ENCODE data around the gene ZMYM2. TPM values are rescaled to one million over a fixed set of nuclear protein-coding genes. Genes with fewer than 3 reads are reported as not detected.

The ZMYM2 gene
- total RNA-seq, 6 donors from 2014 or later = 36.8 to 101 (median 59.4) TPM

DNA sequence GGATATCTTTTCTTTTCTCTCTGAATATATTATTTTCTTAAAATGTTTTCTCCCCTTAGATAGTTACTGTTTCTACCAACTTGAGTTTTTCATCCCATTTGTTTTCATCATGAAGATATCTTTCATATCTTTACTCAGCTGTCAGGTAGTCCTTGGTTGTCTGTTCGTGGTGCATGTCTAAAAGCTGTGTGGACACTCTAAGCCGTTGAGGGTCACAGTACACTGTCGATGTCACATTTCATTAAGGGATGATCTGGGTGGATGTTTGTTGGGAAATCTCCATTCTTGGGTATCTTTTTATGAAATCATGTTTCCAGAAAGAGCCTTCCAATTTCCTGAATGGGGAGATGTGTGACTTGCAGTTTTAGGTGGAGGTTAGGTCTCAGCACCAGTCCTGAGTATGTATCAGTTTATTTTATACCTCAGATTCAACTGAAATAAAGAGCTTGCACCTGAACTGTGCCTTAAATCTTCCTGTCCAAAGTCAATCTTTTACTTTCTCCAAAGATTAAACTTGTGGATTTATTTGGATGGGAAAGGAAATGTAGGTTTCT is 23.2 kb downstream of the ZMYM2 start:
- DNase-seq (no peak), ATAC-seq (ENCODE audit: low FRiP score in 2 of 2) (no peak)
- Histone ChIP-seq H3K9me3 (peaks cover 0 to 10% (median 0%) of the 10 kb centered on the region in 4 donors), H3K4me3 (no peak overlapping the region), H3K36me3 (peaks cover 0 to 19% (median 11%) of the 10 kb centered on the region in 4 donors), H3K27ac (no peak overlapping the region), H3K4me1 (peaks cover 0 to 17% (median 10%) of the 10 kb centered on the region in 4 donors), H3K27me3 (no peaks in the 10 kb centered on the region)
- 77 to 80% methylated on average over 3 of the region's 3 CpGs for WGBS, 2 donors
- TF ChIP-seq, protein P1, sequence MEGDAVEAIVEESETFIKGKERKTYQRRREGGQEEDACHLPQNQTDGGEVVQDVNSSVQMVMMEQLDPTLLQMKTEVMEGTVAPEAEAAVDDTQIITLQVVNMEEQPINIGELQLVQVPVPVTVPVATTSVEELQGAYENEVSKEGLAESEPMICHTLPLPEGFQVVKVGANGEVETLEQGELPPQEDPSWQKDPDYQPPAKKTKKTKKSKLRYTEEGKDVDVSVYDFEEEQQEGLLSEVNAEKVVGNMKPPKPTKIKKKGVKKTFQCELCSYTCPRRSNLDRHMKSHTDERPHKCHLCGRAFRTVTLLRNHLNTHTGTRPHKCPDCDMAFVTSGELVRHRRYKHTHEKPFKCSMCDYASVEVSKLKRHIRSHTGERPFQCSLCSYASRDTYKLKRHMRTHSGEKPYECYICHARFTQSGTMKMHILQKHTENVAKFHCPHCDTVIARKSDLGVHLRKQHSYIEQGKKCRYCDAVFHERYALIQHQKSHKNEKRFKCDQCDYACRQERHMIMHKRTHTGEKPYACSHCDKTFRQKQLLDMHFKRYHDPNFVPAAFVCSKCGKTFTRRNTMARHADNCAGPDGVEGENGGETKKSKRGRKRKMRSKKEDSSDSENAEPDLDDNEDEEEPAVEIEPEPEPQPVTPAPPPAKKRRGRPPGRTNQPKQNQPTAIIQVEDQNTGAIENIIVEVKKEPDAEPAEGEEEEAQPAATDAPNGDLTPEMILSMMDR (IDR thresholded peaks at IDR 0.05) = no peak

DNA sequence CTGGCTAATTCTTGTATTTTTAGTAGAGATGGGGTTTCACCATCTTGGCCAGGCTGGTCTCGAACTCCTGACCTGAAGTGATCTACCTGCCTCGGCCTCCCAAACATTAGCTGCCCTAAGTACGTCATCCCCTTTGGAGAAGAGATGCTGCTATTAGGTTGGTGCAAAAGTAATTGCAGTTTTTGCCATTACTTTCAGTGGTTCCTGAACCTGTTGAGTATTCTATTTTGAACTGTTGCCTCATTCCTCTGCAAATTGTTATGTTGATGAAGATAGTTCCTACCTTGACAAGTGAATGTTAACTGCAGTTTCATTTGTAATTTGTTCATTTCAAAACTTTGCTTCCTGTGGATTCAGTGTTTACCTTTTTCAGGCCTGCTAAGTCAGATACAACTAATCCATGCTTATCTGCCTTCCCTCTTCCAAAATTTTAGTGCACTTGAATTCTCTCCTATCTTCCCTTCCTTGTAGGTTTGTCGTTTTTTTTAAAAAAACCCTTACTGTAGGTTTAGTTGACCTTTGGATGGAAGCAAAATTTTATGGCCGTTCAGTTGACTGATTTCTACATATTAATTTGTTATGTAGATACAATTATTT is 24.0 kb downstream of the ZMYM2 start:
- 86 to 89% methylated on average over 5 of the region's 5 CpGs for WGBS, 2 donors

DNA sequence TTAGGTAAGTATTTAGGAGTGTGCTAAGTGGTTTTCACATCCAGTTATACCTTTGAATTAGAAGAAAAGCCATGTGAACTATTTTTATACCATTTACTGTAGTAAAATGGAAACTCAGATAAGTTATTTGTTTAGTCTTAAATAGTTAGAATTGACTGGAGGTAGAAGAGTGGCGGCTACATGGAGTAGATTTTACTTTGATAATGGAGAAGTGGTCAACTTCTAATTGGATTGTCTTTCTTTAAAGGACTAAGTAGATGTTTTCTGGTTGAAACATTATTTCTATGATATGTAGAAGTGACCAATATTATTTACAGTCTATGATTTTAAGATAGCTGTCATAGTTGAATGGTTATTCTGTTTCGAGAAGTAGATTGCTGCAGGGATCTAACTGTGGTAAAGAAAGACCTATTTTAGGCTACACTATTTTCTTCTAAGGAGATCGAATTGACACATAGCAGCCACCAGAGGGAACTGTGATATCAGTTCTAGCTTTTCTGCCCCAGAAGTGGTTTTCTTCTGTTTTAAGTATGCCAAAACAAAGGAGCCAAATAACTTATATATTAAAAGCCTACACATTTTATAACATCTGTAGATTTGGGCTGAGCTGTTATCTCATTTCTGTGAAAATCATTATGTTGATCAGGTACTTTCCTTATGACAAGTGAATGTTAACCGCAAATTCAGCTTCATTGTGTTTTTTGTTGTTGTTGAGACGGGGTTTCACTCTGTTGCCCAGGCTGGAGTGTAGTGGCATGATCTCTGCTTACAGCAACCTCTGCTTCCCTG is 26.1 kb downstream of the ZMYM2 start:
- no peak for ATAC-seq (ENCODE audit: low FRiP score in 2 of 2)
- DNase-seq = no peak
- H3K27me3 ChIP-seq = no peaks in the 10 kb centered on the region

More for the DNA sequence above, 24.0 kb downstream of the ZMYM2 start:
- peaks cover 0 to 19% (median 11%) of the 10 kb centered on the region in 4 donors for H3K36me3 ChIP-seq
- H3K9me3 ChIP-seq = peaks cover 0 to 10% (median 0%) of the 10 kb centered on the region in 4 donors
- TF ChIP-seq POLR2A (IDR thresholded peaks at IDR 0.05) = no peak
- no peaks in the 10 kb centered on the region for H3K27me3 ChIP-seq
- DNase-seq (no peak), ATAC-seq (ENCODE audit: low FRiP score in 2 of 2) (no peak)
- peaks cover 0 to 17% (median 10%) of the 10 kb centered on the region in 4 donors for H3K4me1 ChIP-seq
- H3K4me3 ChIP-seq = no peak overlapping the region
- H3K27ac ChIP-seq = no peak overlapping the region

DNA sequence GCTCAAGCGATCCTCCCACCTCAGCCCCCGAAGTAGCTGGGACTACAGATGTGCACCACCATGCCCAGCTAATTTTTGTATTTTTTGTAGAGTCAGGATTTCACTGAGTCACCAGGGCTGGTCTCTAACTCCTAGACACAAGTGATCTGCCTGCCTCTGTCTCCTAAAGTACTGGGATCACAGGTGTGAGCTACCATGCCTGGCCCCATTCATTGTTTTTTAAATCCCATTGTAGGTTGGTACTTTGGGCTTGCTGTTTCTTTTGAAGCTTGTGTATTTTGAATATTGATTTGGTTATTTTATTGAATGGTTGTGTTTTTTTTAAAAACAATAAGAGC is 26.7 kb downstream of the ZMYM2 start:
- DNase-seq (no peak), ATAC-seq (ENCODE audit: low FRiP score in 2 of 2) (no peak)
- TF ChIP-seq, protein P1 (IDR thresholded peaks at IDR 0.05) = no peak
- TF ChIP-seq POLR2AphosphoS5 (IDR thresholded peaks at IDR 0.05) (no peak), EP300 (IDR thresholded peaks at IDR 0.05) (no peak), POLR2A (IDR thresholded peaks at IDR 0.05) (no peak)
- 44 to 45% methylated on average over 2 of the region's 2 CpGs for WGBS, 2 donors
- Histone ChIP-seq H3K27me3 (no peaks in the 10 kb centered on the region), H3K4me1 (peaks cover 0 to 29% (median 10%) of the 10 kb centered on the region in 4 donors), H3K27ac (no peak overlapping the region), H3K9me3 (no peaks in the 10 kb centered on the region), H3K36me3 (peaks cover 0 to 8% (median 4%) of the 10 kb centered on the region in 4 donors), H3K4me3 (no peak overlapping the region)

More for the DNA sequence above, 26.1 kb downstream of the ZMYM2 start:
- Histone ChIP-seq H3K4me3 (no peak overlapping the region), H3K9me3 (no peaks in the 10 kb centered on the region), H3K36me3 (peaks cover 0 to 12% (median 5%) of the 10 kb centered on the region in 4 donors), H3K4me1 (peaks cover 0 to 23% (median 10%) of the 10 kb centered on the region in 4 donors), H3K27ac (no peak overlapping the region)
- TF ChIP-seq POLR2A (IDR thresholded peaks at IDR 0.05) = no peak
- TF ChIP-seq, protein P1 (IDR thresholded peaks at IDR 0.05) = peak in 5 of 6 experiments; percentile 21 to 41 (median 35)
- TF ChIP-seq EP300 (IDR thresholded peaks at IDR 0.05) = no peak
- TF ChIP-seq POLR2AphosphoS5 (IDR thresholded peaks at IDR 0.05) = no peak
- WGBS, 2 donors = 60 to 70% methylated on average over 5 of the region's 5 CpGs

DNA sequence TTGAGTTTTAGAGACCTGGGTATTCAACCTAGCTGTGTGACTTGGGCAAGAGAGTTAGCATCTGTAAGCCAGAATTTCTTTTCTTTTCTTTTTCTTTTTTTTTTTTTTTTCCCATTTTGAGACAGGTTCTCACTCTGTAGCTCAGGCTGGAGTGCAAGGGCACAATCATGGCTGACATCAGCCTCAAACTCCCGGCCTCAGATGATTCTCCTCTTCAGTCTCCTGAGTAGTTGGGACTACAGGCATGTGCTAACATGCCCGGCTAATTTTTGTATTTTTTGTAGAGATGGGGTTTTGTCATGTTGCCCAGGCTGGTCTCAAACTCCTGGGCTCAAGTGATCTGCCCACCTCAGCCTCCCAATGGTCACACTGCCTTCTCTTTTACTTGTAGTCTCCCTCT is 33.0 kb downstream of the ZMYM2 start:
- Histone ChIP-seq H3K36me3 (peaks cover 0 to 41% (median 31%) of the 10 kb centered on the region in 4 donors), H3K4me3 (no peak overlapping the region), H3K9me3 (no peaks in the 10 kb centered on the region), H3K4me1 (peaks cover 0 to 15% (median 1%) of the 10 kb centered on the region in 4 donors), H3K27ac (no peak overlapping the region), H3K27me3 (no peaks in the 10 kb centered on the region)
- TF ChIP-seq EP300 (IDR thresholded peaks at IDR 0.05) (no peak), POLR2AphosphoS5 (IDR thresholded peaks at IDR 0.05) (no peak), POLR2A (IDR thresholded peaks at IDR 0.05) (no peak)
- TF ChIP-seq, protein P1 (IDR thresholded peaks at IDR 0.05) = no peak
- no peak for ATAC-seq (ENCODE audit: low FRiP score in 2 of 2)
- WGBS, 2 donors = 95 to 100% methylated on average over 2 of the region's 2 CpGs
- DNase-seq = no peak

Data from upper lobe of left lung (tissue), 6 donors.